Left lobe of liver (tissue), 2 donors: ENCODE measurements around the gene HAUS2. TPM values are rescaled to one million over a fixed set of nuclear protein-coding genes. Genes with fewer than 3 reads are reported as not detected.
A peak's percentile ranks its signal among the peaks of the same experiment; 100 is the strongest.
"Not testable (repeated sequence)": the region's sequence is repeated elsewhere in the genome, so short reads cannot be mapped to it uniquely, and the experiment has no call there.

ENCODE experiments used
- ATAC-seq: fragments of 200-7000 bp; cut with Tn5 transposase; one replicate; pipeline ENCODE4 v1.9.1; 2020; ENCODE audit warnings: mild to moderate bottlenecking, moderate library complexity
- DNase-seq: peaks from one replicate; pipeline ENCODE4 v3.0.0-alpha.2; 2020; ENCODE audit warnings: low spot score
- total RNA-seq: library from RNA; stranded (reverse); gene quantifications from one replicate; pipeline ENCODE4 v1.2.1, GENCODE V29; 2021
- donor health status: DM: no; HTN: no; CAD: no; lungs with moderate emphysema.
- donor health status: DM: no; HTN: yes; CAD: no.

Gene HAUS2
- 4.8 TPM for total RNA-seq

GRCh38 chr15:42548249-42549031, at the start of gene HAUS2, which contains the start of gene LRRC57:
TSS of gene HAUS2 (plus strand) at chr15:42548838. CDS start at chr15:42548873, 35 bp downstream.
TSS of gene LRRC57 (minus strand) at chr15:42548793. CDS start at chr15:42548434, 359 bp downstream.
- peak; percentile 95 for ATAC-seq
- DNase-seq = peak; percentile 93

GRCh38 chr15:42499858-42500609, 48.6 kb upstream of the HAUS2 start:
- ATAC-seq (no peak), DNase-seq (no peak)

GRCh38 chr15:42502477-42502876, 46.2 kb upstream of the HAUS2 start:
- DNase-seq = no peak
- ATAC-seq = peak; percentile 33

DNA sequence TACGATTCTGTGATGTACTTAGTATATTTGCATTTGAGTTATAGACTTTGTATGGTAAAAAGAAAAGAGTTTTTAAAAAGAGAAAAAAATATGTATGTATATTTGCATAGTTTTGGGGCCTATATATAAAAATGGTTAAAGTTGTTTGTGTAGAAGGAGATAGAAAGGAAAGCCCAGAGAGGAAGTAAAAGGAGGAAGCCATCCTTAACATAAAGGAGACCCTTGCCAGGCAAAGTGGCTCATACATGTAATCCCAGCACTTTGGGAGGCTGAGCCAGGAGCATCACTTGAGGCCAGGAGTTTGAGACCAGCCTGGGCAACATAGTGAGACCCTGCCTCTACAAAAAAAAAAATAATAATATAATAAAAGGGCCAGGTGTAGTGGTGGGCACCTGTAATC, 44.8 kb upstream of the HAUS2 start:
- ATAC-seq (no peak), DNase-seq (no peak)

DNA sequence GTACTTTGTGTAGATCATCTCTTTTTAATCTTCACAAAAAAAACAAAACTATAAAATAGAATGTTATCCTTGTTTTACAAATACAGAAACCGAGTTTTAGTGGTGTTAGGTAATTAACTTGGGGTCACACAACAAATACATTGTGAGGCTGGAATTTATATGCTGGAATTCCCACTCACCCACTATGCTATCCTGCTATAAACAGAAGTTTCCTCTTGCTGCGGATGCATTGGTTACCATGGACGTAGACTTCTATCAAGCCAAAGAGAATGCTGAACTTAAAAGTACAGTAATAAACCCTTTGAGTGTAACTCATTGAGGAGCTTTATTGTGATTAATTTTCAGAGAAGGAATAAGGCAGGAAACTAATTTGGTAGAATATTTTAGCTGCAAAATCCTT, 44.0 kb upstream of the HAUS2 start:
- ATAC-seq (no peak), DNase-seq (no peak)

DNA sequence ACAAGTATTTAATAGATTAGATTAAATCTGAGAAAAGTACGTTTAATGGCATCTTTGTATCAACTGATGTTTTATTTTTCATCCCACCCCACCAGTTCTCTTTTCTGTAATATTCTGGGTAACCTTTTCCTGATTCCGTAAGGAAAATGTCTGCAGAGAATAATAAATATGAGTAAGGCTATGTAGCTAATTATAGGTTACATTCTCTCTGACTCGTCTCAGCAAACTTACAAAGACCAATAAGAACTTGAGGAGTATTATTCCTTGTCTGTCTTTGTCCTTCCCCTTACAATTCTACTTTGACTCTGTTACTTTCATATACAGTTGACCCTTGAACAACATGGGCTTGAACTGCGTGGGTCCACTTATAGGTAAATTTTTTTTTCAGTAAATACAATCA, 41.1 kb upstream of the HAUS2 start:
- ATAC-seq = no peak

GRCh38 chr15:42508263-42508690, 40.4 kb upstream of the HAUS2 start:
- DNase-seq = no peak
- peak; percentile 65 for ATAC-seq

More for the DNA sequence above, 41.1 kb upstream of the HAUS2 start:
- no peak for DNase-seq

GRCh38 chr15:42510258-42511006, 38.2 kb upstream of the HAUS2 start:
- peak; percentile 10 for ATAC-seq
- DNase-seq = no peak

GRCh38 chr15:42511007-42511391, 37.6 kb upstream of the HAUS2 start:
- DNase-seq (no peak), ATAC-seq (peak; percentile 43)

DNA sequence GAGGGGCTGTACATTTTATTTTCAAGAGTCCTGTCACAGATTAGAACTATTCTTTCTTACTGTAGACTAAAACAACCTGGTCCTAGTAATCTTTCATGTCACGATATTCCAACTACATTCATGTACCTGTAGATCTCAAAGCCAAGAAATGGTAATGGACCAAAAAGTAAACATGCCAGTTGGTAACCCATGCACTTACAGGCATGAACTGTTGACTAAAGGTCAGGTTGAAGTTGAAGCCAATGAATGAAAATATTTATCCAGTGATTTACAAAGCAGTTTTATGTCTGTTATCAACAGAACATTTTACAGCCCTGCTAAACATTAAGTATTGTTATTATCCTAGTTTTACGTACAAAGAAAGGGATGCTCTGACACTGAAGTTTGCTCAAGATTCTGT, 25.3 kb upstream of the HAUS2 start:
- DNase-seq (no peak), ATAC-seq (peak; percentile 62)

- ATAC-seq = no peak
- DNase-seq = no peak
Observed at GRCh38 chr15:42528970-42529369, 19.7 kb upstream of the HAUS2 start.

DNA sequence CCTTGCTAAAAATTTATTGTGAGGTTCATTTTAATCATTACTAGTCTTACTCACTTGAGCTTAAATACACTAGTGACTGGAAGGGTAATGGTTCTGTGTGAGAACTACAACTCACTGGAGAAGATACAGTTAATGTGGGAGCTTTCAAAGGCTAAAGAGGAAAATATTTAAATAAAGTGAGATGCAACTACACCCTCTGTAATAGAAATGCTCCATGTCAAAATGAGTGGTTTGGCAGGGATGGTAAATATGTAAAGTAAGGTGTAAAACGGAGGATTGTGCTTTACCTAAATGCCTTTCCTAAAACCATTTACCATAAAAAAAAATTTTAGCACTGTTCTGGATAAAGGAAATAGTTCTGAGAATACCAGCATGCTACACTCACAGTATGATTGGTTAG, 15.4 kb upstream of the HAUS2 start:
- DNase-seq = no peak

DNA sequence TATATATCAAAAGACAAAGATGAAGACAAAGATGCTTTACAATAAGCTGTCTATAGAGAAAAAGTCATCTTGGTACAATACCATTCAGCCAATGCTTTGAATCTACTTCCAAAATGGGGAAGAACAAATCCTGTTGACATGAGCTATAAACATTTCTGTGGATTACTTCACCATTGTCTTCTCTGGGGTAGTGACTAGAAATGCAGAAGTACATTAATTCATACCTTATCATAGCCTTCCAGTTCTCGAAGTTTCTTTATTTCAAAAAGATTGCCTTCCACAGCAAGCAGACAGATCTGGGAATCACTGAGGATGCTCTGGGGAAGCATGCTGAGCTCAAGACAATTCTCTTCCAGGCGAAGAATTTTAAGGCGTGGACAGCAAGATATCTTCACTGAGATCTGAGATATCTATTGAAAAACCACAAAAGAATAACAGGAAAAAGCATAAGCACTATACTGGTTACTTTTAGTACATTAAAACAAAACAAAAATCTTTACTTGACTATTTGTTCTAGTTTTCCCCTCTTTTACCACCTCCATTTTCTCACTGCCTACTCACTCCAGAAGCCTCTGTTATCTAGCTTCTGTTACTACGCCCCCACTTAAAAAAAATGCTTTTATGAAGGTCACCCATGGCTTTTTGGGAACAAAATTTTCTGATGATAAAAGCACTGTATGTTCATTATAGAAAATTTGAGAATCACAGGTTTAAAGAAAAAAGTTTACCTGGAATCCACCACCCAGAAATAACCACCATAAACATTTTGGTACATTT, 3.6 kb upstream of the HAUS2 start:
- DNase-seq (no peak), ATAC-seq (no peak)

More for the DNA sequence above, 15.4 kb upstream of the HAUS2 start:
- no peak for ATAC-seq

- peak; percentile 39 for ATAC-seq
- no peak for DNase-seq
Observed at GRCh38 chr15:42547918-42548248, 755 bp upstream of the HAUS2 start.

DNA sequence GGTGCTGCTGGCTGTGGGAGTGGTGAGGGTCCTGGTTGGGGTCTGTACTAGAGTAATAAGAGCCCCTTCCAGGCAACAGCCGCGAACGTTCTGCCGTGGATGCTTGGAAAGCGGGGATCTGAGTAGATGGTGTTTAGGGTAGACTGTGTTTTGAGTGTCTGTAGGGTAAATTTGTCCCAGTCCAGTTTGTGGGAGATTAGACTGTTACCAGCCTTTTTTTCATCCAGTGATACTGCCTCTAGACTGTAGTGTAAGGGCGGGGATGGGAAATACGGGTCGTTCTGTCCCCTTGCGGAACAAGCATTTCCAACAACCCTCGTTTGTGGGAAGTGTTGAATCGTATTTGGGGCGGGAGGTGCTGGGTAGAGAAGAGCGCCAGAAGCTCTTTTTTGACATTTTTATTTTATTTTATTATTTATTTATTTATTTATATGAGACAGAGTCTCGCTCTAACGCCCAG, 424 bp downstream of the HAUS2 start:
- ATAC-seq (peak; percentile 48), DNase-seq (no peak)

DNA sequence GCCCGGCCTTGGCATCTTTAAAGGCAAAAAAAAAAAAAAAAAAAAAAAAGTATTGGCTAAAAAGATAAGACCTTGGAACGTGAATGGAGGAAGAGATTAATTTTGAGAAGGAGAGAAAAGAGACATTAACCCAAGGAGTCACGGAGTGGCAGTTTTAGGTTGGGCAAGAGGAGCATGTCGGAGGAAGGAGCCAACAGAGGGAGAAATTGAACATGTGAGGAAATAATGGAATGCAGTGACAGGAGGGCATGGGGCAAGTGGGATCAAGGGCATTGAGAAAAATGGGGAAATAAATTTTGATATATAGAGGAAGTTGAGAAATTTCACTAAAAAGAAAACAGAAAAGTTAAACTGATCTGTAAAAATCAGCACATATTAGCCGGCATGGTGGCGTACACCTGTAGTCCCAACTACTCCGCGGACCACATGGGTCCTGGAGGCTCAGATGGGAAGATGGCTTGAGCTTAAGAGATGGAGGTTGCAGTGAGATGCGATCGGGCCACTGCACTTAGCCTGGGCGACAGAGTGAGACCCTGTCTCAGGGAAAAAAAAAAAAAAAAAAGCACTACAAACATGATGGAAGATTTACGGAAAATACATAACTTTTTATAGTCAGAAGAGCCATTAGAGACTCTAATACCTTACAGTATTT, 1.2 kb downstream of the HAUS2 start:
- DNase-seq = no peak

GRCh38 chr15:42553554-42553953, 4.9 kb downstream of the HAUS2 start:
- no peak for DNase-seq
- no peak for ATAC-seq

More for the DNA sequence above, 1.2 kb downstream of the HAUS2 start:
- no peak for ATAC-seq

DNA sequence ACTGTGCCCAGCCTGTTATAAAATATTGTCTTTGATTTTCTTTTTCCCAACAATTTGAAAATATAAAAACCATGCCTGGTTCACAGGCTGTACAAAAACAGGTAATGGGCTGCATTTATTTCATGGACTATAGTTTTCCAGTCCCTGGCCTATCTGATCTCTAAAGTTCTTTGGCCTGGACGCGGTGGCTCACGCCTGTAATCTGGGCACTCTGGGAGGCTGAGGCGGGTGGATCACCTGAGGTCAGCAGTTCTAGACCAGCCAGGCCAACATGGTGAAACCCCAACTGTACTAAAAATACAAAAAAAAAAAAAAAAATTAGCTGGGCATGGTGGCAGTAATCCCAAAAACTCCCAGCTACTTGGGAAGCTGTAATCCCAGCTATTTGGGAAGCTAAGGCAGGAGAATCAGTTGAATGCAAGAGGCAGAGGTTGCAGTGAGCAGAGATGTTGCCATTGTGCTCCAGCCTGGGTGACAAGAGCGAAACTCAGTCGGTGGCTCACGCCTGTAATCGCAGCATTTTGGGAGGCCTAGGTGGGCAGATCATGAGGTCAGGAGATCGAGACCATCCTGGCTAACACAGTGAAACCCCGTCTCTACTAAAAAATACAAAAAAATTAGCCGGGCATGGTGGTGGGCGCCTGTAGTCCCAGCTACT, 8.0 kb downstream of the HAUS2 start:
- DNase-seq = not testable (repeated sequence)
- ATAC-seq = peak; percentile 49

- no peak for DNase-seq
- ATAC-seq = no peak
Observed at GRCh38 chr15:42558739-42559138, 10.1 kb downstream of the HAUS2 start.
